ENCODE measurements around the gene ADCY5. TPM values are rescaled to one million over a fixed set of nuclear protein-coding genes. Genes with fewer than 3 reads are reported as not detected.
"Not testable (repeated sequence)": the region's sequence is repeated elsewhere in the genome, so short reads cannot be mapped to it uniquely, and the experiment has no call there.

The ADCY5 gene
- total RNA-seq, result under 1 TPM in 1 of 2 experiments, not detected in 1; 0.10 TPM

DNA sequence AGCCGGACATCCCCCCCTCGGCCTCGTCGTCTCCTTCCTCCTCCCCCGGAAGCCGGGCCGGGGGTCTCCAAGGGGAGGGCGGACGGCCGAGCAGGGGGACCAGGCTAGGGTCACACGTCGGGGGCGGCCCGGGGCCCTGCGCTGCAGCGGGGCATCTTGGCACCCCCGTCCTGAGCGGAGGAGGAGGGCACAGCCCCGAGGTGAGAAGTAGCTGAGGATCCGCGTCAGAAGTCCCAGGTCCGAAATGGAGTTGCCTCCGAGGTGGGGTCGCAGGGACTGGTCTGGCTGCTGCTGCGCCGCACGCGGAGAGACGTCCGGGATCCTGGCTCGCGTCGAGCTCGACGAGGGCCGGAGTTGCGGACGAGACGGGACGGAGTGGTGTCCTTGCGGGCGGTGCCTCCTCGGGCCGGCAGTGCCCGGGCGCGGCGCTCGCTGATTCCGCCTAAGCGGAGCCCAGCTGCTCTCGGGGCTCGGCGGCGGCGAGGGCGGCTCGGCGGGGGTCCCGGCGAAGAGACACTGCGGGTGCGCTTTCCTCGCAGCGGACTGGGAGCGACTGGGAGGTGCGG, at the start of gene ADCY5:
Gene ADCY5, minus strand, starts transcription at position 555 of the 566 bp plus-strand sequence. Its CDS starts 545 bp downstream, at position 10.
- H3K4me3 Mint-ChIP-seq, result peak within 1 kb of the TSS; percentile 45
- CTCF ChIA-PET, result interaction anchor here (0.6 to 2.4 kb wide), 5 partner anchors 10 to 128 kb away, joined by 3 to 6 read pairs (median 3); no protein-coding TSS in a partner anchor
- no peak for DNase-seq
- peaks cover 51% of the 10 kb centered on the region for H3K27me3 Mint-ChIP-seq (ENCODE audit: low read depth)
- no peak within 1 kb of the TSS for H3K27ac Mint-ChIP-seq
- intact Hi-C loops (cut with micrococcal nuclease), result loop anchor here (2.0 kb wide), 2 partner anchors 40 to 110 kb away; no protein-coding TSS in a partner anchor
- H3K4me1 Mint-ChIP-seq (ENCODE audit: low read depth), result peaks cover 2% of the 10 kb centered on the region
- H3K36me3 Mint-ChIP-seq (ENCODE audit: low read depth), result no peaks in the 10 kb centered on the region
- no peaks in the 10 kb centered on the region for H3K9me3 Mint-ChIP-seq

DNA sequence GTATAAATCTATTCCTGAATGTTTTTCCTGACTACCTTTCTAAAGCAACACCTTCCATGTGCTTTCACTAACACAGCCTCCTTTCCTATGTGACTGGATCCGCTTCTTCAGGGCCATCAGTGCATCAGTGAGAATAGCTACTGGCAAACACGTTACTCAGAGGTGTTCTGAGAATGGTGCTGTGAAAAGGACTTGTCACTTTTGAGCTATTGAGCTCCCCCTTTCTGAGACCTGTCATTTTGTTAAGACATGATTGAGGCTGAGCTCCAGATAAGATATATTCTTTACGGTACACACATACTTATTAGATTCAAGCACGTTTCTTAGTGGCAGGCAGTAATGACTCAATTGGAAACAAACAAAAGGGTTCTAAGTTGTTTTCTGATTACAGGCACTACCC, 45.0 kb upstream of the ADCY5 start:
- H3K36me3 Mint-ChIP-seq (ENCODE audit: low read depth), result peaks cover 16% of the 10 kb centered on the region
- H3K4me3 Mint-ChIP-seq, result no peak overlapping the region
- intact Hi-C loops (cut with micrococcal nuclease), result no loop called here
- no peaks in the 10 kb centered on the region for H3K4me1 Mint-ChIP-seq (ENCODE audit: low read depth)
- CTCF ChIA-PET, result interaction anchor here (0.6 to 1.0 kb wide), 2 partner anchors 57 to 60 kb away, joined by 3 to 5 read pairs; no protein-coding TSS in a partner anchor
- no peak overlapping the region for H3K27ac Mint-ChIP-seq
- no peaks in the 10 kb centered on the region for H3K27me3 Mint-ChIP-seq (ENCODE audit: low read depth)
- H3K9me3 Mint-ChIP-seq, result no peaks in the 10 kb centered on the region
- DNase-seq, result no peak

DNA sequence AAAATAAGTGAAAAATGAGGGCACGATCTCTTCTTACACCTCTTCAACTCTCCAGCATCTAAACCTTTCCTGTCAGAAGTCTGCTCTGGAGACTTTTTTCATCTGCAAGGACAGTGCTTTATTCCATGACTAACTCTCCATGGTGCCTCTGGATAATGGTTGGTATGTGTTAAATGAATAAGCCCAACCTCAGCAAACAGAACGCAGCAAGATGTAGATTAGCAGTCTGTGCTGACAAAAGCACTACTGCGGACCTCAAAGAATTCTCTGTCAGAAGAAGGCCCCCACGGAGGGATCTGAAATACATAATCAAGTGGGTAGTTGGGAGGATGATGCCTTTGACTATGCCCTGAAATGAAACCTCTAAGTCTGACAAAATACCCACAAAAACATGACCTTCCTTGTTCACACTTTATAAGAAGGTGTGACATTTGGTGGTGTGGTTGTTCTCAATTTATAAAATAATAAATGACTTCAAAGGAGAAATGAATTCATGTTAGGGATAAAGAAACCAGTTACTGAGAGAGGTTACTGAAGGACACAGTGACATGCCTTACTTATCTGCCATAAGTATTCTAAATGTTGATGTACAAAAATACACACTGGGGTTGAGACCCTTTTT, 43.2 kb upstream of the ADCY5 start:
- Mint-ChIP-seq H3K36me3 (ENCODE audit: low read depth) (peaks cover 12% of the 10 kb centered on the region), H3K27me3 (ENCODE audit: low read depth) (no peaks in the 10 kb centered on the region), H3K4me3 (no peak overlapping the region), H3K9me3 (no peaks in the 10 kb centered on the region), H3K27ac (no peak overlapping the region), H3K4me1 (ENCODE audit: low read depth) (no peaks in the 10 kb centered on the region)
- DNase-seq, result no peak
- intact Hi-C loops (cut with micrococcal nuclease), result no loop called here
- CTCF ChIA-PET, result no interaction called here

GRCh38 chr3:123489400-123490004, 40.6 kb upstream of the ADCY5 start:
- DNase-seq, result peak; percentile 70
- H3K9me3 Mint-ChIP-seq, result no peaks in the 10 kb centered on the region
- no peak overlapping the region for H3K4me3 Mint-ChIP-seq
- H3K4me1 Mint-ChIP-seq (ENCODE audit: low read depth), result no peaks in the 10 kb centered on the region
- intact Hi-C loops (cut with micrococcal nuclease), result loop anchor here (1.0 to 2.0 kb wide), 3 partner anchors 41 to 160 kb away; partner anchors contain the start of gene ADCY5
- peaks cover 4% of the 10 kb centered on the region for H3K36me3 Mint-ChIP-seq (ENCODE audit: low read depth)
- H3K27ac Mint-ChIP-seq, result no peak overlapping the region
- H3K27me3 Mint-ChIP-seq (ENCODE audit: low read depth), result no peaks in the 10 kb centered on the region
- CTCF ChIA-PET, result interaction anchor here (0.6 to 3.1 kb wide), 9 partner anchors 9 to 412 kb away, joined by 3 to 20 read pairs (median 4); no protein-coding TSS in a partner anchor

GRCh38 chr3:123488645-123489347, 39.9 kb upstream of the ADCY5 start:
- peaks cover 4% of the 10 kb centered on the region for H3K36me3 Mint-ChIP-seq (ENCODE audit: low read depth)
- no peak overlapping the region for H3K27ac Mint-ChIP-seq
- H3K4me3 Mint-ChIP-seq, result no peak overlapping the region
- no peaks in the 10 kb centered on the region for H3K9me3 Mint-ChIP-seq
- no peak for DNase-seq
- intact Hi-C loops (cut with micrococcal nuclease), result loop anchor here (1.0 to 2.0 kb wide), 3 partner anchors 40 to 159 kb away; partner anchors contain the start of gene ADCY5
- H3K27me3 Mint-ChIP-seq (ENCODE audit: low read depth), result no peaks in the 10 kb centered on the region
- CTCF ChIA-PET, result interaction anchor here (0.6 to 3.1 kb wide), 9 partner anchors 9 to 547 kb away, joined by 3 to 20 read pairs (median 3); no protein-coding TSS in a partner anchor
- H3K4me1 Mint-ChIP-seq (ENCODE audit: low read depth), result no peaks in the 10 kb centered on the region

DNA sequence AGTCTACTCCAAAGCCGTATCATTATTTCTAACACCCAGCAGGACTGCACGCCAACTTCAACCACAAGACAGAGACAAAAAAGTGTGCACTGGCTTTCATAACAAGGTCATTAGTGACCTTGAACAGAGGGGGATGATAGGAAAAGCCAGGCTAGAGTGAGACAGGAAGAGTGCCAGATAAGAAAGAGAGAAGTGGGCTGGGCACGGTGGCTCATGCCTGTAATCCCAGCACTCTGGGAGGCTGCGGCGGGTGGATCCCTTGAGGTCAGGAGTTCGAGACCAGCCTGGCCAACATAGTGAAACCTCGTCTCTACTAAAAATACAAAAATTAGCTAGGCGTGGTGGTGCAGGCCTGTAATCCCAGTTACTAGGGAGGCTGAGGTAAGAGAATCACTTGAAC, 38.2 kb upstream of the ADCY5 start:
- CTCF ChIA-PET; H3K4me1 Mint-ChIP-seq (ENCODE audit: low read depth): not testable (repeated sequence)

GRCh38 chr3:123486460-123486859, 37.6 kb upstream of the ADCY5 start:
- Mint-ChIP-seq H3K9me3 (no peaks in the 10 kb centered on the region), H3K36me3 (ENCODE audit: low read depth) (peaks cover 3% of the 10 kb centered on the region), H3K4me3 (no peak overlapping the region), H3K27me3 (ENCODE audit: low read depth) (no peaks in the 10 kb centered on the region), H3K4me1 (ENCODE audit: low read depth) (no peaks in the 10 kb centered on the region), H3K27ac (no peak overlapping the region)
- intact Hi-C loops (cut with micrococcal nuclease), result no loop called here
- CTCF ChIA-PET, result no interaction called here
- no peak for DNase-seq

More for the DNA sequence above, 38.2 kb upstream of the ADCY5 start:
- H3K27me3 Mint-ChIP-seq (ENCODE audit: low read depth); H3K4me3 Mint-ChIP-seq; H3K27ac Mint-ChIP-seq; H3K36me3 Mint-ChIP-seq (ENCODE audit: low read depth); H3K9me3 Mint-ChIP-seq; intact Hi-C loops (cut with micrococcal nuclease); DNase-seq: not testable (repeated sequence)

DNA sequence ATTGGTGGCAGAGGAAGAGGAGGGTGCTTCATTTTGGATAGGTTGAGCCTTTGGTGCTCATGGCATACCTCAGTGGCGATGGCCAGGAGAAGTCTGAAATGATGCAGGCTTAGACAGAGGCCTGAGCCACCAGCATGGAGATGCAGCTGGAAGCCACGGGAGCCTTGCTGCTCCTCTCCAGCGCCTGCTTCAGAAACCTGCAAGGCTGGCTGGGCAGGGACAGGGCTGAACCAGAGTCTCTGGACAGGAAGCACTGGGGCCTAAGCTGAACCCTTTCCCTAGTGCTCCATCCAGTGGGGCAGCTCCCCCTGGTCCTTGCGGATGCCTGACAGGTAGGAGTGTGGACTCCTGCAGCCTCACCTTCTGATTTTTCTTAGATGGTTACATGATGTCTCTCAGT, 36.7 kb upstream of the ADCY5 start:
- Mint-ChIP-seq H3K27me3 (ENCODE audit: low read depth) (no peaks in the 10 kb centered on the region), H3K4me1 (ENCODE audit: low read depth) (no peaks in the 10 kb centered on the region), H3K36me3 (ENCODE audit: low read depth) (no peaks in the 10 kb centered on the region), H3K27ac (no peak overlapping the region), H3K4me3 (no peak overlapping the region), H3K9me3 (no peaks in the 10 kb centered on the region)
- intact Hi-C loops (cut with micrococcal nuclease), result no loop called here
- CTCF ChIA-PET, result interaction anchor here (0.9 to 1.3 kb wide), 2 partner anchors 66 to 159 kb away, joined by 3 to 4 read pairs; no protein-coding TSS in a partner anchor
- DNase-seq, result no peak

DNA sequence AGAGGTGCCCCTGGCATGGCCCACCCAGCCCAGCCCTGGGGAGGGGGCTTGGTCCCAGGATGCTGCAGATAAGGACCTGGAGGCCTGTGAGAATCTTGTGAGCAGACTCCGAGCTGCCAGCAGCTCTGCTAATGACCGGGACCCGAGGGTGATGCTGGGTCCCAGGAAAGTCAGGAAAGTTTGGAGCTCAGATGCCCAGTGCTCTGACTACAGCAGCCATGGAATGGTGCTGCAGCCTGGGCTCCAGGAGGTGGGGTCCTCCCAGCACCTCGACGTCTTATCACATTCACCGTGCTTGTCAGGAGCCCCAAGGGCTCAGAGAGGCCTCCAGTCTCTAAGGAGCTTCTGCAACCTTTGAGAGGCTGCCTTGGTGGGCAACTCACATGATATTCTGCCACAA, 34.3 kb upstream of the ADCY5 start:
- Mint-ChIP-seq H3K36me3 (ENCODE audit: low read depth) (no peaks in the 10 kb centered on the region), H3K9me3 (no peaks in the 10 kb centered on the region)

GRCh38 chr3:123481722-123482457, 33.0 kb upstream of the ADCY5 start:
- Mint-ChIP-seq H3K4me3 (no peak overlapping the region), H3K27ac (no peak overlapping the region), H3K36me3 (ENCODE audit: low read depth) (no peaks in the 10 kb centered on the region), H3K4me1 (ENCODE audit: low read depth) (no peaks in the 10 kb centered on the region), H3K27me3 (ENCODE audit: low read depth) (peaks cover 3% of the 10 kb centered on the region), H3K9me3 (no peaks in the 10 kb centered on the region)
- CTCF ChIA-PET, result interaction anchor here (0.6 kb wide), 1 partner anchor 1126 kb away, joined by 3 read pairs; no protein-coding TSS in a partner anchor
- intact Hi-C loops (cut with micrococcal nuclease), result no loop called here
- DNase-seq, result no peak

More for the DNA sequence above, 34.3 kb upstream of the ADCY5 start:
- intact Hi-C loops (cut with micrococcal nuclease), result no loop called here
- no peaks in the 10 kb centered on the region for H3K27me3 Mint-ChIP-seq (ENCODE audit: low read depth)
- CTCF ChIA-PET, result no interaction called here
- no peak overlapping the region for H3K27ac Mint-ChIP-seq
- no peak for DNase-seq
- no peak overlapping the region for H3K4me3 Mint-ChIP-seq
- no peaks in the 10 kb centered on the region for H3K4me1 Mint-ChIP-seq (ENCODE audit: low read depth)

GRCh38 chr3:123481071-123481470, 32.2 kb upstream of the ADCY5 start:
- CTCF ChIA-PET, result no interaction called here

More at GRCh38 chr3:123481071-123481470, 32.2 kb upstream of the ADCY5 start:
- Mint-ChIP-seq H3K36me3 (ENCODE audit: low read depth) (no peaks in the 10 kb centered on the region), H3K27ac (no peak overlapping the region), H3K4me3 (no peak overlapping the region), H3K9me3 (no peaks in the 10 kb centered on the region), H3K27me3 (ENCODE audit: low read depth) (peaks cover 7% of the 10 kb centered on the region), H3K4me1 (ENCODE audit: low read depth) (no peaks in the 10 kb centered on the region)
- intact Hi-C loops (cut with micrococcal nuclease), result no loop called here
- DNase-seq, result no peak

Measured in activated naive CD4-positive, alpha-beta T cell treated with anti-CD3 and anti-CD28 coated beads for 36 hours (primary cell).